Stimulated activated CD8-positive, alpha-beta memory T cell treated with anti-CD3 and anti-CD28 coated beads, Interleukin-12 subunit alpha, Interleukin-12 subunit beta, amount 100 ng/mL, for 1 hour (primary cell): ENCODE data around the gene CCDC12.

Source experiments
- DNase-seq: peaks from one replicate; pipeline ENCODE4 v3.0.0-alpha.2; 2020; ENCODE audit warnings: low read depth

CCDC12 gene

DNA sequence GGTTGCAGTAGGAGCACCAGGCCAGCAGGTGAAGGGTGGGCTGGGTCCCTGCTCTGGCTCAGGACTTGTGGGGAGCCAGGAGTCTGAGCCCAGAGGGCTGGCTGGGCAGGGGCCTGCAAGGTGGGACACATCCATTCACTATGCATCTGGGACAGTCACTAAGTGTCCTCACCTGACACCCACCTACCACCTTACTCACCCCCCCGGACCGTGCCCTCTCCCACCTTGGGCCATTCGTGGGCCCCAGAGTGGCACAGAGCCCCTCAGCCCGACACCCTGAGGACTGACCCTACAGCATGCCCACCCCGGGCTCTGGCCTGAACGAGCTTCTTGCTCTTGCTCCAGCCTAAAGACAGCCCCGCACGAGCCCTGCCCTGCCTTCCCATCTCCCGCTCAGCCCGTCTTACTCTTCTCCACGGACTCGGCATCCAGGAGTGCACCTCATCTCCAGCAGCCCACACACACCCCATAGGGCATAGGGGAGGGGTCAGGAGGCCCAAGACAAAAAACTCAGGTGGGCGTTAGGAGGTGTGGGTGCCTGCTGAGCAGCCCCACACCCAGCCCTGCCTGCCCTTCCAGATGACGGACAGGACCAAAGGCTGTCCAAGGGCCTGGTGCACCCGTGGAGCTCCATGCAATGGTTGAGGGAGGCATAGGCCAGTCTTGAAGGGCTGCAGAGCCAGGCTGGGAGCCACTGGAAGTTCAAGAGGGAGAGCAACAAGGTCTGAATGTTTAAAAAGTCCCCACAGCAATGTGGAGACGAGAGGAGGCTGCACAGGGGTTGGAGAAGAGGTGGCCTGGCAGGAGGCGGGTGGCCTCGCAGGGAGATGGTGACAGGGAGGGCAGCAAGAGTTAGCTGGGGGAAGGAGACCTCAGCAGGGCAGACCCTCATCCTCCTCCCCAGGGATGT is 72.0 kb downstream of the CCDC12 start:
- no peak for DNase-seq

- no peak for DNase-seq
Measured at GRCh38 chr3:46903341-46904302, 72.9 kb downstream of the CCDC12 start.

DNA sequence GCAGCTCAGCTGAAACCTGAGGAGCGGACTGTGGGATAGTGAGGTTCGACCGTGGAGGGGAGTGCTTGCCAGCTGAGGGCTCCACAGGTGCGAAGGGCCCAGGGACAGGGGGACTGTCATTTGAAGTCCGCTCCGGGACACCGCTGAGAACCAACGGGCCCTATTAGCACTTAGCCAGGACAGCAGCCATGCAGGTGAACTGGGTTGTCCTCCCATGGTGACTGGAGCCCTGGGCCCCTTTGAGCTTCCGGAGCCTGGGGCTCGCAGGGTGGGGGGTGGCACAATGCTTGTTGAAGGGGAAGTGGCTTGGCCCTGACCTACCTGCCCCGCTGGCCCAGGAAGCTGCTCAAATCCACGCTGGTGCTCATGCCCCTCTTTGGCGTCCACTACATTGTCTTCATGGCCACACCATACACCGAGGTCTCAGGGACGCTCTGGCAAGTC is 74.3 kb downstream of the CCDC12 start:
- DNase-seq, result no peak

GRCh38 chr3:46901591-46902187 is 74.9 kb downstream of the CCDC12 start:
- no peak for DNase-seq

DNA sequence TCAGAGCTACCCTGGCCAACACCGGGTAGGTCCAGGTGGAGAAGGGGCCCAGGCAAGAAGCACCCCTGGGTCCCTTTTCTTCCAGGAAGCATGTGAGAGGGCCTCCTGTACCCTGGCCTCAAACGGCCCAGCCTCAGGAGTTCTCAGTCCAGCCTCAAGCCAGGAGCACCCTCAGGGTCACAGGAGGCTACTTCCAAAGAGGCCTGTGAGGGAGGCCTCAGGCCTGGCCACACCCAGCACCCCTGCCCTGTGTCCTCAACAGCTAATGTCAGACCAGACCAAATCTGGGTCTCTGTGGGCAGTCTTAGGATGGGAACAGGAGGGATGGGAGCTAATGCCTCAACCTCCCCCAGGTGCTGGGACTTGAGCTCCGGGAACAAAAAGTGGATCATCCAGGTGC is 75.5 kb downstream of the CCDC12 start:
- DNase-seq, result no peak

DNA sequence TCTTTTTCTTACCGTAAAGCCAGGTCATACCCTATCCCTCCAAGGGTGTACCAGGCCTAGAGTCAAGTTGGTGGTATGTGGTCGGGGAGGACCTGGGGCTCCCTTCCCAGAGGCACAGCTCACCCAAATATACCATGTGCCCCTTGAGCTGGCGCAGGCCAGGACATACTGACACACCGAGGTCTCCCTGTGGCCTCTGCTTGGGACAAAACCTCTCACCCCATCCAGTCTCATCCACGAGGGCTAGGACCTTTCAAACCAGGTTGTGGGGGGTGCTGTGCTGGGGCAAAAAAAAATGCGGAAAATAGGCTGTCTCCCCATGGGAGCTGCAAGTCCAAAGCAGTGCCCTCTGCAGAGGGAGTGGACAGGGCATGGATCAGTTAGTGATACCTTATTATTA is 76.2 kb downstream of the CCDC12 start:
- DNase-seq, result no peak

DNA sequence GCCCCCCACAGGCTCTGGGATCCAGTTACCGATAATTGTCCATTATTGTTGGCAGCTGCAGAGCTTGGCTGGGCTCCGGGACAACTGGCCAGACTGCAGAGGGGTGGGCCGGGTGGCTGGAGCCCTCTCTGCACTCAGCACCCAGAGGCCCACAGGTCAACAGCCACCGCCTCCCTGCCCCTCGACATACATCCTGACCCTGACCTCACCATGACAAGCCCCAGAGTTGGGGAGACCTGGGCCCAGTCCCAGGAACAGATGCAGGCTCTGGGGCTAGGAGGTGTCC is 76.6 kb downstream of the CCDC12 start:
- no peak for DNase-seq

GRCh38 chr3:46899151-46900006 is 77.2 kb downstream of the CCDC12 start:
- DNase-seq, result no peak

GRCh38 chr3:46898321-46899150 is 78.0 kb downstream of the CCDC12 start:
- no peak for DNase-seq

DNA sequence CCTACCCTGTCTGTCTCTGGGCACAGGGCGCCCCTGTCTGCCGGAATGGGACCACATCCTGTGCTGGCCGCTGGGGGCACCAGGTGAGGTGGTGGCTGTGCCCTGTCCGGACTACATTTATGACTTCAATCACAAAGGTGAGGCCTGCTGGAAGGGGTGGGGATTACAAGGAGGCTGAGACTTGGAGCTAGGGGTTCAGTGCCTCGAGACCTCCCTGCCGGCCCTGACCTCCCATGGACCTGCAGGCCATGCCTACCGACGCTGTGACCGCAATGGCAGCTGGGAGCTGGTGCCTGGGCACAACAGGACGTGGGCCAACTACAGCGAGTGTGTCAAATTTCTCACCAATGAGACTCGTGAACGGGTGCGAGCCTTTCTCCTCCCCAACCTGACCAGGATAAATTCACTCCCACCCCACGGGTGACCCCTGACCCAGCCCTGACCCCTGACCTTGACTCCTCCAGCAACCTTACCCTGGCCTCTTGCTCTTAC is 78.7 kb downstream of the CCDC12 start:
- DNase-seq, result no peak

GRCh38 chr3:46897031-46897430 is 79.5 kb downstream of the CCDC12 start:
- DNase-seq, result no peak

GRCh38 chr3:46896386-46896785 is 80.2 kb downstream of the CCDC12 start:
- DNase-seq, result no peak

- no peak for DNase-seq
Measured at GRCh38 chr3:46895761-46896160, 80.8 kb downstream of the CCDC12 start.

GRCh38 chr3:46895204-46895660 is 81.3 kb downstream of the CCDC12 start:
- peak; percentile 72 for DNase-seq

DNA sequence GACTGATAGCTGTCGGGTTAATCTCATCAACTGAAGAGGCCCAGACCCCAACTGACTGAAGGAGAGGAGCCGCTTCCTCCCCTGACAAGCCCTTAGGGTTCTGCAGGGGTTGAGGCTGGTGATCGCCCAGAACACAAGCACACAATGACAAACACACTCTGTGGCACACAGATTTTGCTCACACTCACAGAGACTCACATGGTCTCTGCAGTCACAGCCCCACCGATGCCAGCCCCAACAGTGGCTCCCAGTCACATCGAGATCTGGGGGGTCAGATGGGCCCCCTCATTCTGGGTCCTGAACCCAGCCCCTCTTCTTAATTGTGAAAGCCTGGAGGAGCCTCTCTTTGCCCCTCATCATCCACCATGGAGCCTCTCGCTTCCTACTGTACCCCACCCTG is 82.3 kb downstream of the CCDC12 start:
- DNase-seq, result no peak

- no peak for DNase-seq
Measured at GRCh38 chr3:46893763-46894162, 82.8 kb downstream of the CCDC12 start.

DNA sequence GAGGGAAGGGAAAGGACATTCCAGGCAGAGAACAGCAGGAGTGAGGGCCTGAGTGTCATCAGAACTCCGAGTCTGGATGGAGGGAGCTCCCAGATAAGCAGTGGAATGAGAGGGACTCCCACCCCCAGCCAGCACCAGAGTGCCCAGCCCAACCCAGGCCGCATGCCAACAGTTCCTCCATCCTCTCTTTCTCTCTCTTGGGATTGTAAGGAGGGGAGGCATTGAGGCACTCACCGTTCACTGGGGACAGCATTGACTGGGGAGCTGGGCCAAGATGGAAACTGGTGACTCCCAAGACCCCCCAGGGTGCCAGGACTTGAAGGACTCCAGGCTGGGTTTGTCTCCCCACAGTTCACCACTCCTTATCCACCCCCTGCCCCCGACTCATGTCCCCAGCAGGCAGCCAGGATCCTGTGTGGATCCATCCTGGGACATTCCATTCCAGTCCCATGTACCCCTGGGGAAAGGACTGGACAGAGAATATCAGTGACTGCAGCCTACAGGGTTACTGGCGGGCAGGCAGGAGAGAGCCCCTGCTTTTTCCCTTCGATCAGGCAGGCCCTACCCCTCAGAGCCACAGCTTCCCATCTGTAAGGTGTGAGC is 83.3 kb downstream of the CCDC12 start:
- no peak for DNase-seq

DNA sequence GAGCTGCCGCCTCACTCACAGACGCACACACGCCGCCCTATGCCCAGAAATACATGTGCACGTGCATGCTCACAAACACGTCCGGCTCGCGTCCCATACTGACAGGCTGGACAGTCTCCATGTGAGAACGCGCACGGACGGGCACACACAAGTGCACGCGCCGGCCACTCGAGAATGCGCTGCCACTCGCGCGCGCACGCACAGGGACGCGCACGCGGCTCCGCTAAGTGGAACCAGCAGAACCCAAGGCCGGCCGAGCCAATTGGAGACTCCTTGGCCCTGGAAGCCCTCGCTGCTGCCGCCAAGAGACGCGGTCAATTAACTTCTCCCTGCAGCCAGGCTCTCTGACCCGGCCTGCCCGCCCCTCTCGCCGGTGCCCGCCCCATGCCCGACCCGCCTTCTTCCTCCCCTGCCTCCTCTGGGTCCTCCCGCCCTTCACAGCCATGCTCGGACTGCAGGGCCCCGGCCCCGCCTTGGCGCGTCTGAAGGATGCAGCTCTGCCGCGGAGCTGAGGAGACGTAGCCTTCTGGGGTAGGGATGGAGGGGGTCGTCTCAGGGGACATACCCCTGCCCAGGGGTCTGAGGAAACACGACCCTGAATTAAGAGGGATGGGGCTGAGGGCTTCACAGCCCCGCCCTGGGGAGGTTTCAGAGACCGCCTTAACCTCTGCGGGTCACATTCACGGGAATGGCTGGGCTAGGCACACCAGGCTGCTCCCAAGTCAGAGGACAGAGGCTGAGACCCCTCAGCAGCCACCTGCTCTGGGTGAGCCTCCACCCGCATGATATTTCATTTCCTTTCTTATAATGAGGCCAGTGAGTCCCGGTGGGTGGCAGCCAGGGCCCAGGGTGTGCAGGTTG is 84.0 kb downstream of the CCDC12 start:
- DNase-seq, result no peak

GRCh38 chr3:46891132-46891531 is 85.4 kb downstream of the CCDC12 start:
- DNase-seq, result no peak
